ENCODE data around the gene CBX8. TPM values are rescaled to one million over a fixed set of nuclear protein-coding genes. Genes with fewer than 3 reads are reported as not detected.

CBX8 gene
- total RNA-seq, 1 donor from 2014 or later, result 2.0 TPM

- no peak for DNase-seq (ENCODE audit: low read depth in 2 of 2)
Observed at GRCh38 chr17:79835470-79835899, 38.6 kb upstream of the CBX8 start.

GRCh38 chr17:79834565-79835469 is 37.9 kb upstream of the CBX8 start:
- DNase-seq (ENCODE audit: low read depth in 2 of 2), result peak in 1 of 2 donors; percentile 48

GRCh38 chr17:79833744-79834564 is 37.1 kb upstream of the CBX8 start:
- no peak for DNase-seq (ENCODE audit: low read depth in 2 of 2)

GRCh38 chr17:79833110-79833450 is 36.2 kb upstream of the CBX8 start:
- no peak for DNase-seq (ENCODE audit: low read depth in 2 of 2)

- no peak for DNase-seq (ENCODE audit: low read depth in 2 of 2)
Observed at GRCh38 chr17:79832218-79833109, 35.6 kb upstream of the CBX8 start.

- peak in 1 of 2 donors; percentile 53 for DNase-seq (ENCODE audit: low read depth in 2 of 2)
Observed at GRCh38 chr17:79831265-79832217, 34.7 kb upstream of the CBX8 start.

- DNase-seq (ENCODE audit: low read depth in 2 of 2), result no peak
Observed at GRCh38 chr17:79830763-79831264, 33.9 kb upstream of the CBX8 start.

GRCh38 chr17:79830303-79830702 is 33.4 kb upstream of the CBX8 start:
- no peak for DNase-seq (ENCODE audit: low read depth in 2 of 2)

- DNase-seq (ENCODE audit: low read depth in 2 of 2), result no peak
Observed at GRCh38 chr17:79829457-79829856, 32.6 kb upstream of the CBX8 start.

- DNase-seq (ENCODE audit: low read depth in 2 of 2), result no peak
Observed at GRCh38 chr17:79829004-79829403, 32.1 kb upstream of the CBX8 start.

GRCh38 chr17:79826841-79827578 is 30.1 kb upstream of the CBX8 start:
- no peak for DNase-seq (ENCODE audit: low read depth in 2 of 2)

GRCh38 chr17:79826204-79826680 is 29.4 kb upstream of the CBX8 start:
- peak in 1 of 2 donors; percentile 53 for DNase-seq (ENCODE audit: low read depth in 2 of 2)

GRCh38 chr17:79825580-79825921 is 28.7 kb upstream of the CBX8 start:
- DNase-seq (ENCODE audit: low read depth in 2 of 2), result no peak

- no peak for DNase-seq (ENCODE audit: low read depth in 2 of 2)
Observed at GRCh38 chr17:79824893-79825579, 28.2 kb upstream of the CBX8 start.

- no peak for DNase-seq (ENCODE audit: low read depth in 2 of 2)
Observed at GRCh38 chr17:79824234-79824633, 27.4 kb upstream of the CBX8 start.

GRCh38 chr17:79822583-79823124 is 25.8 kb upstream of the CBX8 start:
- no peak for DNase-seq (ENCODE audit: low read depth in 2 of 2)

- DNase-seq (ENCODE audit: low read depth in 2 of 2), result no peak
Observed at GRCh38 chr17:79821331-79822095, 24.6 kb upstream of the CBX8 start.

GRCh38 chr17:79820959-79821330 is 24.1 kb upstream of the CBX8 start:
- DNase-seq (ENCODE audit: low read depth in 2 of 2), result no peak

Measured in lung microvascular endothelial cell (primary cell).